Fibroblast of villous mesenchyme (primary cell): ENCODE measurements around the gene ZNF440. TPM values are rescaled to one million over a fixed set of nuclear protein-coding genes. Genes with fewer than 3 reads are reported as not detected.
"Not testable (repeated sequence)": the region's sequence is repeated elsewhere in the genome, so short reads cannot be mapped to it uniquely, and the experiment has no call there.

Source experiments
- DNase-seq: peaks from one replicate; pipeline ENCODE4 v3.0.0-alpha.2; 2010; ENCODE audit warnings: low read depth
- H3K4me3 ChIP-seq: 2 replicates; pipeline ENCODE4 v1.5.1; 2011; ENCODE audit warnings: low read depth, mild to moderate bottlenecking, low read length
- total RNA-seq: library from RNA; depleted of rRNA; stranded (reverse); fragments of >200 nt; gene quantifications from 2 replicates; pipeline ENCODE4 v1.2.3, GENCODE V29; 2012
- TF ChIP-seq, protein P1 (sequence below): IDR thresholded peaks from 2 replicates; pipeline ENCODE4 v1.5.1; 2012; ENCODE audit warnings: low read depth, mild to moderate bottlenecking, low read length; ENCODE audit not compliant: insufficient read depth

Gene ZNF440
- total RNA-seq: 6.8 and 9.5 TPM in 2 replicates

DNA sequence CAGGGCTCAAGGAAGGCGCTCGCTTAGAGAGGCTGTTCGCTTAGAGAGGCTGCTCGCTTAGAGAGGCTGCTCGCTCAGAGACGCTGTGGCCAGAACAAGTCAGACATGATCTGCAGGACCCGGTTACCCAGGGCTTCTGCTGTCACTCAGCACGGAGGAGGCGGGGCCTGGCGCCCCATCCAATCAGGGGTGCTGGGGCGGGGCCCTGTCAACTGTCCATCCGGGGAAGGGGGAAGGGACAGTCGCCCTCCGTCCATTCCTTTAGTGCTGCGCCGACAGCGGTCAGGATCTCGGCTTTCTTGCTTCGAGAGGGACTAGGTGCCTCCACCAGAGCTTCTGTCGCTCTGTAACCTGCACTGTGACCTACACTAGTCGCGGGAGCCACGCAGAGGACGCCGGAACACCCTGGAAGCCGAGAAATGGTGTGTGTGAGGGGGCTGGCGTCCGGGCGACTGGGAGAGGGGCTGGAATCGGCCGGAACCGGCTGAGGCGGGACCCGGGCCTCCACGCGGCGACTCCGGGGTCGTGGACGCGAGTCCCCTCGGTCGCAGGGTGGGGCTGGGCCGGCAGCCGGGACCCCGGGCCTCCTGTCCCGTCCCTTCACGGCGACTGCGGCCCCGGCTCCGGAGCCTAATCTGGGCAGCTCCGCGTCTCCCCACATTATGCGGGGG, at the start of gene ZNF440:
Gene ZNF440 (plus strand): TSS at position 245 of the 671 bp plus-strand sequence. CDS start 175 bp downstream, at position 420.
- TF ChIP-seq, protein P1, sequence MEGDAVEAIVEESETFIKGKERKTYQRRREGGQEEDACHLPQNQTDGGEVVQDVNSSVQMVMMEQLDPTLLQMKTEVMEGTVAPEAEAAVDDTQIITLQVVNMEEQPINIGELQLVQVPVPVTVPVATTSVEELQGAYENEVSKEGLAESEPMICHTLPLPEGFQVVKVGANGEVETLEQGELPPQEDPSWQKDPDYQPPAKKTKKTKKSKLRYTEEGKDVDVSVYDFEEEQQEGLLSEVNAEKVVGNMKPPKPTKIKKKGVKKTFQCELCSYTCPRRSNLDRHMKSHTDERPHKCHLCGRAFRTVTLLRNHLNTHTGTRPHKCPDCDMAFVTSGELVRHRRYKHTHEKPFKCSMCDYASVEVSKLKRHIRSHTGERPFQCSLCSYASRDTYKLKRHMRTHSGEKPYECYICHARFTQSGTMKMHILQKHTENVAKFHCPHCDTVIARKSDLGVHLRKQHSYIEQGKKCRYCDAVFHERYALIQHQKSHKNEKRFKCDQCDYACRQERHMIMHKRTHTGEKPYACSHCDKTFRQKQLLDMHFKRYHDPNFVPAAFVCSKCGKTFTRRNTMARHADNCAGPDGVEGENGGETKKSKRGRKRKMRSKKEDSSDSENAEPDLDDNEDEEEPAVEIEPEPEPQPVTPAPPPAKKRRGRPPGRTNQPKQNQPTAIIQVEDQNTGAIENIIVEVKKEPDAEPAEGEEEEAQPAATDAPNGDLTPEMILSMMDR: no peak
- DNase-seq: peak; percentile 92
- peak within 1 kb of the TSS; percentile 88 for H3K4me3 ChIP-seq

DNA sequence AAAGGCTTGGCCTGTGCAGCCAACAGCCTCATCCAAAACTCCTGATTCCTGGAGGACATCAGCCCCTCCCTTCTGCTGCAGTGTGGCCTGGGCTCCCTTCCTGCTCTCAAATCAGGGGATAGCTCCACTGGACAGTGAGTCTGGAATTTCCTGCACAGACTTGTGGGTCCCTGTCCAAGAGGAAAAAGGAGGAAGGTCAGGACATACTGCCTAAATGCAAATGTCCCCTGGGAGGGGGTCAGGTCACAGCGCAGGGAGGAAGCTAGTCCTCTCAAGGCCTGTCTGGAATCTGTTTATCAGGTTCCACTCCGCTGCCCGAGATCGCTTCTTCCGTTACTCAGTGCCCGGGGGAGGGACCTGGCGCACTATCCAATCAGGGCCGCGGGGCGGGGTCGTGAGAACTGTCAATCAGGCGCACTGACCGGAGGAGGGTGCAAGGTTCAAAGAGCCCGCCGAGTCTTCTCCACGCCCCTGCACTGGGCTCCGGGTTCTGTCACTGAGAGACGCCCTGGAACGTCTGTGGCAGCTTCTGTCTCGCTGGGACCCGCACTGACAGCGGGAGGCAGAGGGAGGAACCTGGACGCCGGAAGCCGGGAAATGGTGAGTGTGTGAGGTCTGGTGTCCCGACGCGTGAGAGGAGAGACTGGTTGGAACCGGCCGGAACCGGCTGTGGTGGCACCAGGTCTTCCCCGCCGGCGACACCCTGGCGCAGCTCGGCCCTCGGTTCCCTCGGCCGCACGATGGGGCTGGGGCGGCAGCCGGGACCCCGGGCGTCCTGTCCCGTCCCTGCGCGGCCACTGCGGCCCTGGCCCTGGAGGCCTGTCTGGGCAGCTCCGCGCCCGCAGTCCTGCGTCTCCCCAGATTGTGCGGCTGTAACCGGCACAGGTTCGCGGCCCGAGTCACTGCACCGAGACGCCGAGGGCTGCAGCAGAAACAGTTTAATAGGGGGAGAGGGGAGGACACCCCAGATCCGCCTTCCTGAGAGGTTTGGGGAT, 47.2 kb upstream of the ZNF440 start, which contains the start of gene ZNF441:
Gene ZNF441 (plus strand): TSS at position 404 of the 995 bp plus-strand sequence. CDS start 194 bp downstream, at position 598.
- DNase-seq: peak; percentile 93
- peak within 1 kb of the TSS; percentile 86 for H3K4me3 ChIP-seq
- TF ChIP-seq, protein P1: no peak

DNA sequence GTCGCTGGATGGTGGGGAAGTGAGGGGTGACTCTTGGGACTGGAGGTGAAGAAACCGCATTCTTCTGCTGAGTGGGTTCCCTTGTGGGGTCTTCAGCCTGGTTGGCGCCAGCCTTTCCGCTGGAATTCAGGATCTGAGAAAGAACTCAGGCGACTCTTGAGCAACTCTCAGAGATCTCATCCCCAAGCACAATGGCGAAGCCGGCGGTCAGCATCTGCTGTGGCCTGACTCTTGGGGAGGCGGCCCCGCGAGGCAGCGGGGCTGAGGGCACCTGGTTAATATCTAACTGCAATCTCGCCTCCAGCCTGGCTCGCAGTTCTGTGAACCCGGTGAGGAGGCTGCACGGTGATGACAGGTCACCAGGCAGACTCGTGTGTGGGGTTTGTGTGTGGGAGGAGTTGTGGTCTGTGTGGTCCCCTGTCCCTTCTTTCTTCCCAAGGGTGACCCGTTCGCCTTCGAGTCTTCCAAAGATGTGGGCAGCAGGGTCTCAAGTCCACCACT, 46.4 kb upstream of the ZNF440 start:
- DNase-seq: peak; percentile 45
- TF ChIP-seq, protein P1: no peak
- peak overlapping the region; percentile 86 for H3K4me3 ChIP-seq

DNA sequence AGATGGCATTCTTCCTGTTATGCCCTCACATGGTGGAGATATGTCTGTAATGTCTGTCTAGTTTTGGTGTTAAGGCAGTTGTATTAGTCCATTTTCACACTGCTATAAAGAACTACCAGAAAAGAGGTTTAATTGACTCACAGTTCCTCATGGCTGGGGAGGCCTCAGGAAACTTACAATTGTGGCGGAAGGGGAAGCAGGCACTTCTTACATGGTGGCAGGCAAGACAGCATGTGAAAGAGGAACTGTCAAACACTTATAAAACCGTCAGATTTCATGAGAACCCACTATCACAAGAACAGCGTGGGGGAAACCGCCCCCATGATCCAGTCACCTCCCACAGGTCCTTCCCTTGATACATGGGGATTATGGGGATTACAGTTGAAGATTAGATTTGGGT, 44.1 kb upstream of the ZNF440 start:
- TF ChIP-seq, protein P1: no peak
- H3K4me3 ChIP-seq: no peak overlapping the region
- DNase-seq: no peak

DNA sequence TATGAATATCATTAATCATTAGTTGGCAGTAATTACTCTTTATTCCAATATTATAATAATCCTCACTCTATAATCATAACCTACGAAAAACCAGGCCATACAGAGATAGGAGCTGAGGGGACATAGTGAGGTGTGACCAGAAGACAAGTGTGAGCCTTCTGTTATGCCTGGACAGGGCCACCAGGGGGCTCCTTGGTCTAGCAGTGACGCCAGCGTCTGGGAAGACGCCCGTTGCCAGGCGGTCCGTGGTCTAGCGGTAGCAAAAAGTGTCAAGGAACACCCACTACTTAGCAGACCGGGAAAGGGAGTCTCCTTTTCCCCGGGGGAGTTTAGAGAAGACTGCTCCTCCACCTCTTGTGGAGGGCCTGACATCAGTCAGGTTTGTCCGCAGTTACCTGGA, 42.6 kb upstream of the ZNF440 start:
- DNase-seq: not testable (repeated sequence)

DNA sequence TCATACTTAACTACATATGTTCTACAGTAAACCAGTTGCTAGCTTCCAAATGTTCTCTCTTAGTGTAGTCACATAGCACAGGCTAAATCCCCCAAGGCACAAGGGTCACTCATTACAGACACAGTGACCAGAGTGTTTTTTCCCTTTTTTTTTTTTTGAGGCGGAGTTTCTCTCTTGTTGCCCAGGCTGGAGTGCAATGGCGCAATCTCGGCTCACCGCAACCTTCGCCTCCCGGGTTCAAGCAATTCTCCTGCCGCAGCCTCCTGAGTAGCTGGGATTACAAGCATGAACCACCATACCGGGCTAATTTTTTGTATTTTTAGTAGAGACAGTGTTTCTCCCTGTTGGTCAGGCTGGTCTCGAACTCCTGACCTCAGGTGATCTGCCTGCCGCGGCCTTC, 37.4 kb upstream of the ZNF440 start:
- H3K4me3 ChIP-seq, DNase-seq: not testable (repeated sequence)

More for the DNA sequence above, 42.6 kb upstream of the ZNF440 start:
- H3K4me3 ChIP-seq: not testable (repeated sequence)

DNA sequence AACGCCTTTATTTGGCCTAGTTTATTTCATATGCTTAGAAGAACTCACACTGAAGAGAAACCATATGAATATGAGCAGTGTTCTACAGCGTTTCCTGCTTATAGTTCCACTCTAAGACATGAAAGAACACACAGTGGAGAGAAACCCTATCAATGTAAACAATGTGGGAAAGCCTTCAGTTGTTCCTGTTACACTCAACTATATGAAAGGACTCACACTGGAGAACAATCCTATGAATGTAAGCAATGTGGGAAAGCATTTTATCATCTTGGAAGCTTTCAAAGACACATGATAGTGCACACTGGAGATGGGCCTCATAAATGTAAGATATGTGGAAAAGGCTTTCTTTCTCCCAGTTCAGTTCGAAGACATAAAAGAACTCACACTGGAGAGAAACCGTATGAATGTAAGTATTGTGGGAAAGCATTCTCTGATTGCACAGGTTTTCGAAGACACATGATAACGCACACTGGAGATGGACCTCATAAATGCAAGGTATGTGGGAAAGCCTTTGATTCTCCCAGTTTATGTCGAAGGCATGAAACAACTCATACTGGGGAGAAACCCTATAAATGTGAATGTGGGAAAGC, 33.5 kb upstream of the ZNF440 start:
- DNase-seq: no peak
- TF ChIP-seq, protein P1: no peak

More for the DNA sequence above, 33.5 kb upstream of the ZNF440 start:
- no peak overlapping the region for H3K4me3 ChIP-seq
